Gastrocnemius medialis (tissue), 4 donors: ENCODE measurements around the gene KDM4C.

ENCODE experiments used
- CTCF ChIP-seq, 5 experiments: fragments of 450-650 bp in 3 of 5; fragments of 200-600 bp in 2 of 5; sonication (generic) in 2 of 5; IDR thresholded peaks in 4 of 5; conservative IDR thresholded peaks in 1 of 5; 1 replicate in 4 of 5; 2 replicates in 1 of 5; pipeline ENCODE4 v1.5.1; 2016 to 2019; ENCODE audit warnings: antibody characterized with exemption in 5 of 5, mild to moderate bottlenecking in 3 of 5, moderate library complexity in 3 of 5
- POLR2A ChIP-seq, 2 donors: fragments of 450-650 bp; IDR thresholded peaks; one replicate each; pipeline ENCODE4 v1.6.1; 2017; ENCODE audit warnings: antibody characterized with exemption in 2 of 2, mild to moderate bottlenecking in 2 of 2, moderate library complexity in 2 of 2

GRCh38 chr9:6960777-6961176 is 203.0 kb downstream of the KDM4C start:
- TF ChIP-seq CTCF (IDR thresholded peaks at IDR 0.05 in 4 of 5, conservative IDR thresholded peaks at IDR 0.05 in 1 of 5) (no peak), POLR2A (IDR thresholded peaks at IDR 0.05) (no peak)
